Measurements from ENCODE around the gene SLC4A3.

SLC4A3 gene

GRCh38 chr2:219671279-219671678 lies 43.8 kb downstream of the SLC4A3 start:
- Histone ChIP-seq H3K4me3 (ENCODE audit: low read depth in 1 of 2, low read length in 2 of 2) (no peak overlapping the region), H3K9ac (ENCODE audit: low read depth, low read length) (no peak overlapping the region), H3K79me2 (ENCODE audit: insufficient read depth, low read length) (no peaks in the 10 kb centered on the region), H3K9me3 (ENCODE audit: insufficient read depth, low read length, severe bottlenecking) (no peaks in the 10 kb centered on the region), H3K4me2 (ENCODE audit: insufficient read depth, low read length) (no peak overlapping the region), H4K20me1 (ENCODE audit: insufficient read depth, low read length) (no peaks in the 10 kb centered on the region), H3K27me3 (ENCODE audit: insufficient read depth, low read length, poor library complexity) (peaks cover 3% of the 10 kb centered on the region), H3K36me3 (ENCODE audit: insufficient read depth, low read length) (no peaks in the 10 kb centered on the region), H3K4me1 (ENCODE audit: insufficient read depth, low read length) (no peaks in the 10 kb centered on the region), H2AFZ (ENCODE audit: low read depth, low read length) (no peak overlapping the region), H3K27ac (ENCODE audit: low read length) (no peak overlapping the region)
- ATAC-seq (ENCODE audit: insufficient read depth, low read depth) (no peak), DNase-seq (no peak)
- TF ChIP-seq EZH2 (IDR thresholded peaks at IDR 0.05; ENCODE audit: borderline replicate concordance, low read depth, low read length, severe bottlenecking), result no peak
- TF ChIP-seq CTCF (IDR thresholded peaks at IDR 0.05; ENCODE audit: borderline replicate concordance, extremely low read depth, low read length, poor library complexity, severe bottlenecking), result no peak

- Histone ChIP-seq H3K79me2 (ENCODE audit: insufficient read depth, low read length) (no peaks in the 10 kb centered on the region), H2AFZ (ENCODE audit: low read depth, low read length) (no peak overlapping the region), H3K9ac (ENCODE audit: low read depth, low read length) (no peak overlapping the region), H3K27me3 (ENCODE audit: insufficient read depth, low read length, poor library complexity) (peaks cover 3% of the 10 kb centered on the region), H3K27ac (ENCODE audit: low read length) (no peak overlapping the region), H3K36me3 (ENCODE audit: insufficient read depth, low read length) (no peaks in the 10 kb centered on the region), H4K20me1 (ENCODE audit: insufficient read depth, low read length) (no peaks in the 10 kb centered on the region), H3K4me3 (ENCODE audit: low read depth in 1 of 2, low read length in 2 of 2) (no peak overlapping the region), H3K9me3 (ENCODE audit: insufficient read depth, low read length, severe bottlenecking) (no peaks in the 10 kb centered on the region), H3K4me2 (ENCODE audit: insufficient read depth, low read length) (no peak overlapping the region), H3K4me1 (ENCODE audit: insufficient read depth, low read length) (no peaks in the 10 kb centered on the region)
- no peak for ATAC-seq (ENCODE audit: insufficient read depth, low read depth)
- TF ChIP-seq EZH2 (IDR thresholded peaks at IDR 0.05; ENCODE audit: borderline replicate concordance, low read depth, low read length, severe bottlenecking) (no peak), CTCF (IDR thresholded peaks at IDR 0.05; ENCODE audit: borderline replicate concordance, extremely low read depth, low read length, poor library complexity, severe bottlenecking) (no peak)
- DNase-seq, result no peak
Observed at GRCh38 chr2:219672406-219672805, 45.0 kb downstream of the SLC4A3 start.

GRCh38 chr2:219675221-219675620 lies 47.8 kb downstream of the SLC4A3 start:
- DNase-seq, result no peak
- no peaks in the 10 kb centered on the region for H3K4me1 ChIP-seq (ENCODE audit: insufficient read depth, low read length)
- peaks cover 3% of the 10 kb centered on the region for H3K27me3 ChIP-seq (ENCODE audit: insufficient read depth, low read length, poor library complexity)
- H3K9ac ChIP-seq (ENCODE audit: low read depth, low read length), result no peak overlapping the region
- TF ChIP-seq EZH2 (IDR thresholded peaks at IDR 0.05; ENCODE audit: borderline replicate concordance, low read depth, low read length, severe bottlenecking) (no peak), CTCF (IDR thresholded peaks at IDR 0.05; ENCODE audit: borderline replicate concordance, extremely low read depth, low read length, poor library complexity, severe bottlenecking) (no peak)
- H3K36me3 ChIP-seq (ENCODE audit: insufficient read depth, low read length), result no peaks in the 10 kb centered on the region
- no peaks in the 10 kb centered on the region for H3K79me2 ChIP-seq (ENCODE audit: insufficient read depth, low read length)
- no peaks in the 10 kb centered on the region for H3K9me3 ChIP-seq (ENCODE audit: insufficient read depth, low read length, severe bottlenecking)
- no peak overlapping the region for H3K4me2 ChIP-seq (ENCODE audit: insufficient read depth, low read length)
- H4K20me1 ChIP-seq (ENCODE audit: insufficient read depth, low read length), result no peaks in the 10 kb centered on the region
- no peak overlapping the region for H3K27ac ChIP-seq (ENCODE audit: low read length)
- no peak for ATAC-seq (ENCODE audit: insufficient read depth, low read depth)
- no peak overlapping the region for H3K4me3 ChIP-seq (ENCODE audit: low read depth in 1 of 2, low read length in 2 of 2)
- no peak overlapping the region for H2AFZ ChIP-seq (ENCODE audit: low read depth, low read length)

GRCh38 chr2:219676586-219676985 lies 49.2 kb downstream of the SLC4A3 start:
- Histone ChIP-seq H3K79me2 (ENCODE audit: insufficient read depth, low read length) (no peaks in the 10 kb centered on the region), H3K9me3 (ENCODE audit: insufficient read depth, low read length, severe bottlenecking) (no peaks in the 10 kb centered on the region), H3K4me2 (ENCODE audit: insufficient read depth, low read length) (no peak overlapping the region), H4K20me1 (ENCODE audit: insufficient read depth, low read length) (no peaks in the 10 kb centered on the region), H2AFZ (ENCODE audit: low read depth, low read length) (no peak overlapping the region), H3K4me1 (ENCODE audit: insufficient read depth, low read length) (no peaks in the 10 kb centered on the region), H3K36me3 (ENCODE audit: insufficient read depth, low read length) (no peaks in the 10 kb centered on the region), H3K9ac (ENCODE audit: low read depth, low read length) (no peak overlapping the region), H3K27me3 (ENCODE audit: insufficient read depth, low read length, poor library complexity) (no peaks in the 10 kb centered on the region), H3K4me3 (ENCODE audit: low read depth in 1 of 2, low read length in 2 of 2) (no peak overlapping the region), H3K27ac (ENCODE audit: low read length) (no peak overlapping the region)
- no peak for DNase-seq
- ATAC-seq (ENCODE audit: insufficient read depth, low read depth), result no peak
- TF ChIP-seq EZH2 (IDR thresholded peaks at IDR 0.05; ENCODE audit: borderline replicate concordance, low read depth, low read length, severe bottlenecking) (no peak), CTCF (IDR thresholded peaks at IDR 0.05; ENCODE audit: borderline replicate concordance, extremely low read depth, low read length, poor library complexity, severe bottlenecking) (no peak)

All from DND-41 (cell line).